Measurements from ENCODE around the gene POLR3G.
A peak's percentile ranks its signal among the peaks of the same experiment; 100 is the strongest.

The POLR3G gene

GRCh38 chr5:90528601-90529193 is 54.0 kb downstream of the POLR3G start:
- H3K27ac ChIP-seq: peak overlapping the region; percentile 66
- no peak for TF ChIP-seq CTCF (IDR thresholded peaks at IDR 0.05)
- TF ChIP-seq ZFX (IDR thresholded peaks at IDR 0.05; ENCODE audit: borderline replicate concordance): no peak

- H3K27ac ChIP-seq: peak within 1 kb of the TSS; percentile 66
- TF ChIP-seq ZFX (IDR thresholded peaks at IDR 0.05; ENCODE audit: borderline replicate concordance) (no peak), CTCF (IDR thresholded peaks at IDR 0.05) (no peak)
Observed at GRCh38 chr5:90529194-90529938, 54.7 kb downstream of the POLR3G start, which contains the start of gene LYSMD3. LYSMD3 (minus strand) TSS chr5:90529584; CDS start chr5:90525289, 4,295 bp downstream.

GRCh38 chr5:90529939-90530677 is 55.4 kb downstream of the POLR3G start:
- H3K27ac ChIP-seq: peak overlapping the region; percentile 66
- TF ChIP-seq ZFX (IDR thresholded peaks at IDR 0.05; ENCODE audit: borderline replicate concordance): no peak
- TF ChIP-seq CTCF (IDR thresholded peaks at IDR 0.05): peak; percentile 86

- peak overlapping the region; percentile 66 for H3K27ac ChIP-seq
- TF ChIP-seq ZFX (IDR thresholded peaks at IDR 0.05; ENCODE audit: borderline replicate concordance) (no peak), CTCF (IDR thresholded peaks at IDR 0.05) (no peak)
Observed at GRCh38 chr5:90530736-90531487, 56.2 kb downstream of the POLR3G start.

- H3K27ac ChIP-seq: no peak overlapping the region
- TF ChIP-seq CTCF (IDR thresholded peaks at IDR 0.05) (no peak), ZFX (IDR thresholded peaks at IDR 0.05; ENCODE audit: borderline replicate concordance) (no peak)
Observed at GRCh38 chr5:90533794-90534193, 59.1 kb downstream of the POLR3G start.

GRCh38 chr5:90534922-90535321 is 60.3 kb downstream of the POLR3G start:
- H3K27ac ChIP-seq: no peak overlapping the region
- no peak for TF ChIP-seq CTCF (IDR thresholded peaks at IDR 0.05)
- no peak for TF ChIP-seq ZFX (IDR thresholded peaks at IDR 0.05; ENCODE audit: borderline replicate concordance)
